ENCODE measurements around the gene USP48. TPM values are rescaled to one million over a fixed set of nuclear protein-coding genes. Genes with fewer than 3 reads are reported as not detected.

The USP48 gene
- total and polyA plus RNA-seq, 2 of the 8 experiments (the other 6 are each of a cell fraction or from before 2014, with no cell fraction given): 12.8 to 83.5 TPM

- no peak overlapping the region for H2BK5ac ChIP-seq (ENCODE audit: low read depth, low read length)
- no peak overlapping the region for H2AK5ac ChIP-seq (ENCODE audit: low read depth, low read length)
- no peak overlapping the region for H2BK15ac ChIP-seq (ENCODE audit: low read length)
- no peak overlapping the region for H3K23ac ChIP-seq (ENCODE audit: insufficient read length)
- TF ChIP-seq TBP (IDR thresholded peaks at IDR 0.05; ENCODE audit: low read depth, low read length): no peak
- TF ChIP-seq SP2 (IDR thresholded peaks at IDR 0.05; ENCODE audit: low read length): no peak
- TF ChIP-seq CEBPB (IDR thresholded peaks at IDR 0.05; ENCODE audit: low read depth, low read length): no peak
- TF ChIP-seq GABPA (IDR thresholded peaks at IDR 0.05; ENCODE audit: borderline replicate concordance, insufficient read depth, low read length): no peak
- no peak for TF ChIP-seq SP4 (IDR thresholded peaks at IDR 0.05; ENCODE audit: low read length)
- no peak for TF ChIP-seq MAX (IDR thresholded peaks at IDR 0.05)
- TF ChIP-seq TEAD4 (IDR thresholded peaks at IDR 0.05; ENCODE audit: low read depth, low read length): no peak
- no peak for TF ChIP-seq EP300 (IDR thresholded peaks at IDR 0.05; ENCODE audit: borderline replicate concordance in 1 of 2, low read depth in 2 of 2, low read length in 2 of 2)
- TF ChIP-seq ASH2L (IDR thresholded peaks at IDR 0.05; ENCODE audit: low read length): no peak
- TF ChIP-seq E2F6 (IDR thresholded peaks at IDR 0.05): no peak
- H3K9ac ChIP-seq (replicated peaks in 1 of 4; ENCODE audit: extremely low read depth in 1 of 4, low read depth in 3 of 4, low read length in 3 of 4): no peak overlapping the region; a peak in 1 of 7 replicates
- no peak overlapping the region for H2AFZ ChIP-seq (ENCODE audit: low read length)
- no peak overlapping the region for H4K91ac ChIP-seq (replicated peaks; ENCODE audit: insufficient read length, low read length)
- DNase-seq (ENCODE audit: low read depth in 1 of 2, low spot score in 2 of 2) (no peak), FAIRE-seq (no peak)
- H3K36me3 ChIP-seq (ENCODE audit: control insufficient read depth in 2 of 4, insufficient read depth in 4 of 4, low read length in 3 of 4): no peaks in the 10 kb centered on the region
- no peak overlapping the region for H3K4me3 ChIP-seq (ENCODE audit: extremely low read depth in 1 of 4, insufficient read depth in 2 of 4, low read depth in 3 of 4, low read length in 4 of 4)
- no peak overlapping the region for H3K14ac ChIP-seq (ENCODE audit: insufficient read length)
- no peak overlapping the region for H4K8ac ChIP-seq (ENCODE audit: extremely low read depth, insufficient read depth, low read length)
- no peak overlapping the region for H4K5ac ChIP-seq (ENCODE audit: insufficient read length, low read depth, low read length)
- H3K79me2 ChIP-seq (ENCODE audit: control insufficient read depth in 1 of 2, insufficient read depth in 2 of 2, low read length in 2 of 2): no peaks in the 10 kb centered on the region
- peaks cover 0 to 26% (median 19%) of the 10 kb centered on the region in 4 experiments; a peak in 5 of 7 replicates for H3K27me3 ChIP-seq (replicated peaks in 1 of 4; ENCODE audit: control insufficient read depth in 3 of 4, extremely low read depth in 1 of 4, insufficient read depth in 3 of 4, low read length in 3 of 4)
- POLR2A ChIA-PET (ENCODE audit: partially characterized antibody): interaction anchor here (1.1 kb wide), 1 partner anchor 16 kb away, joined by 3 read pairs; no protein-coding TSS in a partner anchor
- H3K4me1 ChIP-seq (replicated peaks in 1 of 4; ENCODE audit: control insufficient read depth in 3 of 4, insufficient read depth in 4 of 4, low read length in 3 of 4): peaks cover 0 to 27% (median 9%) of the 10 kb centered on the region in 4 experiments; a peak in 6 of 7 replicates
- no peaks in the 10 kb centered on the region for H3K79me1 ChIP-seq (ENCODE audit: low read depth, low read length)
- H3K9me3 ChIP-seq (ENCODE audit: insufficient read depth in 2 of 2, low read depth in 1 of 2, low read length in 1 of 2): no peaks in the 10 kb centered on the region
- CTCF ChIA-PET (ENCODE audit: partially characterized antibody): interaction anchor here (3.0 kb wide), 1 partner anchor 10 kb away, joined by 9 read pairs; no protein-coding TSS in a partner anchor
- peaks cover 13% of the 10 kb centered on the region for H3K23me2 ChIP-seq (ENCODE audit: low read depth, low read length)
- no peak overlapping the region for H2BK12ac ChIP-seq (ENCODE audit: low read depth, low read length)
- H3K4ac ChIP-seq (replicated peaks; ENCODE audit: insufficient read length, low read depth, low read length): no peak overlapping the region
- no peak overlapping the region for H3K4me2 ChIP-seq (ENCODE audit: insufficient read depth in 1 of 2, low read depth in 2 of 2, low read length in 2 of 2)
- no peak overlapping the region for H3K18ac ChIP-seq (ENCODE audit: extremely low read depth, low read length)
- H2BK120ac ChIP-seq (replicated peaks; ENCODE audit: low read depth, low read length): no peak overlapping the region
- no peak overlapping the region for H3K56ac ChIP-seq (replicated peaks; ENCODE audit: insufficient read length, low read depth, low read length)
- WGBS, 2 experiments (ENCODE audit: extremely low coverage in 1 of 2, insufficient coverage in 1 of 2, insufficient read length in 1 of 2, insufficient replicate concordance in 2 of 2, low coverage in 1 of 2, low lambda C conversion rate in 2 of 2, missing lambda C conversion rate in 1 of 2): 83% methylated on average over 8 of the region's 8 CpGs; no CpG with 5 or more reads in 1 of the 2 experiments
- no peaks in the 10 kb centered on the region for H4K20me1 ChIP-seq (replicated peaks in 1 of 2; ENCODE audit: control insufficient read depth in 1 of 2, insufficient read depth in 2 of 2, low read length in 2 of 2)
- no peak overlapping the region for H3K27ac ChIP-seq (ENCODE audit: low read depth, low read length)
- no peak overlapping the region for H2BK20ac ChIP-seq (ENCODE audit: low read length)
Observed at GRCh38 chr1:21665711-21666575, 117.0 kb downstream of the USP48 start.
